ENCODE data around the gene TRIP12. TPM values are rescaled to one million over a fixed set of nuclear protein-coding genes. Genes with fewer than 3 reads are reported as not detected.
"Not testable (repeated sequence)": the region's sequence is repeated elsewhere in the genome, so short reads cannot be mapped to it uniquely, and the experiment has no call there.

TRIP12 gene
- total RNA-seq, 1 experiment from 2014 or later = 167 TPM

- 0 out of 2 replicates have a peak, but pooled peaks cover 6% of the 10 kb centered on the region for H3K4me1 ChIP-seq
- H3K27ac ChIP-seq = no peak overlapping the region
- peak; percentile 53 to 76 for DNase-seq
Observed at GRCh38 chr2:229800997-229801754, 120.6 kb downstream of the TRIP12 start.

GRCh38 chr2:229798446-229799155, 123.2 kb downstream of the TRIP12 start:
- Histone ChIP-seq H3K4me3 (no peak overlapping the region), H3K4me1 (0 out of 2 replicates have a peak, but pooled peaks cover 6% of the 10 kb centered on the region), H3K9me3 (replicated peaks) (no peaks in the 10 kb centered on the region), H3K27ac (no peak overlapping the region), H3K27me3 (no peaks in the 10 kb centered on the region), H3K36me3 (peaks cover 80% of the 10 kb centered on the region)
- no peak for DNase-seq

More at GRCh38 chr2:229800997-229801754, 120.6 kb downstream of the TRIP12 start:
- peaks cover 76% of the 10 kb centered on the region for H3K36me3 ChIP-seq
- no peaks in the 10 kb centered on the region for H3K27me3 ChIP-seq
- no peak overlapping the region for H3K4me3 ChIP-seq
- no peaks in the 10 kb centered on the region for H3K9me3 ChIP-seq (replicated peaks)

- no peak overlapping the region for H3K27ac ChIP-seq
- 0 out of 2 replicates have a peak, but pooled peaks cover under 1% of the 10 kb centered on the region for H3K4me1 ChIP-seq
- peaks cover 85% of the 10 kb centered on the region for H3K36me3 ChIP-seq
- DNase-seq = no peak
- H3K27me3 ChIP-seq = no peaks in the 10 kb centered on the region
- H3K4me3 ChIP-seq = no peak overlapping the region
- no peaks in the 10 kb centered on the region for H3K9me3 ChIP-seq (replicated peaks)
Observed at GRCh38 chr2:229795058-229795457, 126.8 kb downstream of the TRIP12 start.

GRCh38 chr2:229794636-229795035, 127.2 kb downstream of the TRIP12 start:
- DNase-seq = no peak
- Histone ChIP-seq H3K4me1 (no peaks in the 10 kb centered on the region), H3K9me3 (replicated peaks) (no peaks in the 10 kb centered on the region), H3K4me3 (no peak overlapping the region), H3K27ac (no peak overlapping the region), H3K36me3 (peaks cover 88% of the 10 kb centered on the region), H3K27me3 (no peaks in the 10 kb centered on the region)

GRCh38 chr2:229786289-229786688, 135.5 kb downstream of the TRIP12 start:
- not testable (repeated sequence) for H3K9me3 ChIP-seq (replicated peaks); H3K27me3 ChIP-seq; H3K27ac ChIP-seq; H3K4me3 ChIP-seq; DNase-seq; H3K4me1 ChIP-seq
- peaks cover 52% of the 10 kb centered on the region for H3K36me3 ChIP-seq

- no peak for DNase-seq
- Histone ChIP-seq H3K36me3 (peaks cover 44% of the 10 kb centered on the region), H3K4me1 (peaks cover 14% of the 10 kb centered on the region), H3K27ac (no peak overlapping the region), H3K9me3 (replicated peaks) (no peaks in the 10 kb centered on the region), H3K27me3 (no peaks in the 10 kb centered on the region), H3K4me3 (no peak overlapping the region)
Observed at GRCh38 chr2:229784791-229785190, 137.0 kb downstream of the TRIP12 start.

- no peak for DNase-seq
- Histone ChIP-seq H3K4me1 (peaks cover 14% of the 10 kb centered on the region), H3K27me3 (no peaks in the 10 kb centered on the region), H3K27ac (no peak overlapping the region), H3K4me3 (no peak overlapping the region), H3K36me3 (peaks cover 47% of the 10 kb centered on the region), H3K9me3 (replicated peaks) (no peaks in the 10 kb centered on the region)
Observed at GRCh38 chr2:229783108-229783721, 138.6 kb downstream of the TRIP12 start.

- DNase-seq = peak; percentile 25 to 77
- H3K27ac ChIP-seq = no peak overlapping the region
- H3K27me3 ChIP-seq = no peaks in the 10 kb centered on the region
- no peak overlapping the region for H3K4me3 ChIP-seq
- H3K36me3 ChIP-seq = peaks cover 57% of the 10 kb centered on the region
- peaks cover 14% of the 10 kb centered on the region for H3K4me1 ChIP-seq
- H3K9me3 ChIP-seq (replicated peaks) = no peaks in the 10 kb centered on the region
Observed at GRCh38 chr2:229780856-229781773, 140.7 kb downstream of the TRIP12 start.

- no peak for DNase-seq
- peaks cover 54% of the 10 kb centered on the region for H3K36me3 ChIP-seq
- H3K27ac ChIP-seq = no peak overlapping the region
- peaks cover 14% of the 10 kb centered on the region for H3K4me1 ChIP-seq
- H3K27me3 ChIP-seq = no peaks in the 10 kb centered on the region
- H3K4me3 ChIP-seq = no peak overlapping the region
- H3K9me3 ChIP-seq (replicated peaks) = no peaks in the 10 kb centered on the region
Observed at GRCh38 chr2:229779650-229780049, 142.2 kb downstream of the TRIP12 start.

- Histone ChIP-seq H3K27me3 (no peaks in the 10 kb centered on the region), H3K27ac (no peak overlapping the region), H3K9me3 (replicated peaks) (no peaks in the 10 kb centered on the region), H3K36me3 (peaks cover 67% of the 10 kb centered on the region), H3K4me3 (no peak overlapping the region), H3K4me1 (peaks cover 14% of the 10 kb centered on the region)
- no peak for DNase-seq
Observed at GRCh38 chr2:229777716-229778115, 144.1 kb downstream of the TRIP12 start.

- Histone ChIP-seq H3K4me1 (no peaks in the 10 kb centered on the region; the same call in none of the 2 replicates), H3K36me3 (peaks cover 80% of the 10 kb centered on the region), H3K27me3 (no peaks in the 10 kb centered on the region), H3K9me3 (replicated peaks) (no peaks in the 10 kb centered on the region), H3K27ac (no peak overlapping the region), H3K4me3 (no peak overlapping the region)
- DNase-seq = no peak
Observed at GRCh38 chr2:229775614-229776313, 146.0 kb downstream of the TRIP12 start.

GRCh38 chr2:229774237-229774636, 147.6 kb downstream of the TRIP12 start:
- no peak overlapping the region for H3K27ac ChIP-seq
- no peaks in the 10 kb centered on the region; the same call in 1 of the 2 replicates for H3K4me1 ChIP-seq
- peaks cover 84% of the 10 kb centered on the region for H3K36me3 ChIP-seq
- H3K27me3 ChIP-seq = no peaks in the 10 kb centered on the region
- DNase-seq = no peak
- H3K4me3 ChIP-seq = no peak overlapping the region
- H3K9me3 ChIP-seq (replicated peaks) = no peaks in the 10 kb centered on the region

- H3K4me1 ChIP-seq = no peaks in the 10 kb centered on the region
- peaks cover 76% of the 10 kb centered on the region for H3K36me3 ChIP-seq
- H3K27ac ChIP-seq = no peak overlapping the region
- no peaks in the 10 kb centered on the region for H3K27me3 ChIP-seq
- H3K4me3 ChIP-seq = no peak overlapping the region
- H3K9me3 ChIP-seq (replicated peaks) = no peaks in the 10 kb centered on the region
- no peak for DNase-seq
Observed at GRCh38 chr2:229768235-229768634, 153.6 kb downstream of the TRIP12 start.

- Histone ChIP-seq H3K27ac (no peak overlapping the region), H3K36me3 (peaks cover 53% of the 10 kb centered on the region), H3K9me3 (replicated peaks) (no peaks in the 10 kb centered on the region), H3K27me3 (no peaks in the 10 kb centered on the region), H3K4me3 (no peak overlapping the region), H3K4me1 (no peaks in the 10 kb centered on the region)
- DNase-seq = no peak
Observed at GRCh38 chr2:229765721-229766120, 156.1 kb downstream of the TRIP12 start.

All from SJCRH30 (cell line).